ENCODE data around the gene CCDC18.
"Not testable (repeated sequence)": the region's sequence is repeated elsewhere in the genome, so short reads cannot be mapped to it uniquely, and the experiment has no call there.

Gene CCDC18

GRCh38 chr1:93255222-93256079, 74.9 kb downstream of the CCDC18 start:
- TF ChIP-seq, protein P1, sequence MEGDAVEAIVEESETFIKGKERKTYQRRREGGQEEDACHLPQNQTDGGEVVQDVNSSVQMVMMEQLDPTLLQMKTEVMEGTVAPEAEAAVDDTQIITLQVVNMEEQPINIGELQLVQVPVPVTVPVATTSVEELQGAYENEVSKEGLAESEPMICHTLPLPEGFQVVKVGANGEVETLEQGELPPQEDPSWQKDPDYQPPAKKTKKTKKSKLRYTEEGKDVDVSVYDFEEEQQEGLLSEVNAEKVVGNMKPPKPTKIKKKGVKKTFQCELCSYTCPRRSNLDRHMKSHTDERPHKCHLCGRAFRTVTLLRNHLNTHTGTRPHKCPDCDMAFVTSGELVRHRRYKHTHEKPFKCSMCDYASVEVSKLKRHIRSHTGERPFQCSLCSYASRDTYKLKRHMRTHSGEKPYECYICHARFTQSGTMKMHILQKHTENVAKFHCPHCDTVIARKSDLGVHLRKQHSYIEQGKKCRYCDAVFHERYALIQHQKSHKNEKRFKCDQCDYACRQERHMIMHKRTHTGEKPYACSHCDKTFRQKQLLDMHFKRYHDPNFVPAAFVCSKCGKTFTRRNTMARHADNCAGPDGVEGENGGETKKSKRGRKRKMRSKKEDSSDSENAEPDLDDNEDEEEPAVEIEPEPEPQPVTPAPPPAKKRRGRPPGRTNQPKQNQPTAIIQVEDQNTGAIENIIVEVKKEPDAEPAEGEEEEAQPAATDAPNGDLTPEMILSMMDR (IDR thresholded peaks at IDR 0.05; ENCODE audit: borderline replicate concordance, insufficient read depth, low read depth, low read length): no peak
- no peak overlapping the region for H3K4me3 ChIP-seq (ENCODE audit: low read depth, low read length)

DNA sequence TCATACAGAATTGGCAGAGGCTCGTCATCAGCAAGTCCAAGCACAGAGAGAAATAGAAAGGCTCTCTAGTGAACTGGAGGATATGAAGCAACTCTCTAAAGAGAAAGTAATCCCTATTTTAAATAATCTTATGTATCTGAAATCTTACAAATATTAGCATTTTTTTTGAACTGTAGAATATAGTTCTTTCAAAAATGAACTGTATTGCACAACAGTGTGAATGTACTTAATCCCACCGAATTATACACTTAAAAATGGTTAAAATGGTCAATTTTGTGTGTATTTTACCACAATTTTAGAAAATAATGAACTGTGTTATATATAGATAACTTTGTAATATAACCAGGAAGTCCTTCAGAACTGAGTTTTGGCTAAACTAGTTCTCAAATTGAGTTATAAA, 75.9 kb downstream of the CCDC18 start:
- TF ChIP-seq, protein P1 (IDR thresholded peaks at IDR 0.05; ENCODE audit: borderline replicate concordance, insufficient read depth, low read depth, low read length): no peak
- H3K4me3 ChIP-seq (ENCODE audit: low read depth, low read length): no peak overlapping the region

- no peak overlapping the region for H3K4me3 ChIP-seq (ENCODE audit: low read depth, low read length)
- TF ChIP-seq, protein P1 (IDR thresholded peaks at IDR 0.05; ENCODE audit: borderline replicate concordance, insufficient read depth, low read depth, low read length): no peak
These were observed 77.4 kb downstream of the CCDC18 start for GRCh38 chr1:93257889-93258288.

DNA sequence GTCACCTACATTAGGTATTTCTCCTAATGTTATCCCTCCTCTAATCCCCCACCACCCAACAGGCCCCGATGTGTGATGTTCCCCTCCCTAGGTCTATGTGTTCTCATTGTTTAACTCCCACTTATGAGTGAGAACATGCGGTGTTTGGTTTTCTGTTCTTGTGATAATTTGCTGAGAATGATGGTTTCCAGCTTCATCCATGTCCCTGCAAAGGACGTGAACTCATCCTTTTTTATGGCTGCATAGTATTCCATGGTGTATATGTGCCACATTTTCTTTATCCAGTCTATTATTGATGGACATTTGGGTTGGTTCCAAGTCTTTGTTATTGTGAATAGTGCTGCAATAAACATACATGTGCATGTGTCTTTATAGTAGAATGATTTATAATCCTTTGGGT, 80.2 kb downstream of the CCDC18 start:
- H3K4me3 ChIP-seq (ENCODE audit: low read depth, low read length): not testable (repeated sequence)

DNA sequence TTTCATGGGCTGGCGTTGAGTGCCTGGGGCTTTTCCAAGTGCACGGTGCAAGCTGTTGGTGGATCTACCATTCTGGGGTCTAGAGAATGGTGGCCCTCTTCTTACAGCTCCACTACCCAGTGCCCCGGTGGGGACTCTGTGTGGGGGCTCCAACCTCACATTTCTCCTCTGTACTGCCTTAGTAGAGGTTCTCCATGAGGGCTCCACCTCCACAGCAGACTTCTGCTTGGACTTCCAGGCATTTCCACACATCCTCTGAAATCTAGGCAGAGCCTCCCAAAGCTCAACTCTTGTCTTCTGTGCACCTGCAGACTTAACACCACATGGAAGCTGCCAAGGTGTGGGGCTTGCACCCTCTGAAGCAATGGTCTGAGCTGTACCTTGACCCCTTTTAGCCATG, 82.1 kb downstream of the CCDC18 start:
- TF ChIP-seq, protein P1 (IDR thresholded peaks at IDR 0.05; ENCODE audit: borderline replicate concordance, insufficient read depth, low read depth, low read length): no peak
- no peak overlapping the region for H3K4me3 ChIP-seq (ENCODE audit: low read depth, low read length)

DNA sequence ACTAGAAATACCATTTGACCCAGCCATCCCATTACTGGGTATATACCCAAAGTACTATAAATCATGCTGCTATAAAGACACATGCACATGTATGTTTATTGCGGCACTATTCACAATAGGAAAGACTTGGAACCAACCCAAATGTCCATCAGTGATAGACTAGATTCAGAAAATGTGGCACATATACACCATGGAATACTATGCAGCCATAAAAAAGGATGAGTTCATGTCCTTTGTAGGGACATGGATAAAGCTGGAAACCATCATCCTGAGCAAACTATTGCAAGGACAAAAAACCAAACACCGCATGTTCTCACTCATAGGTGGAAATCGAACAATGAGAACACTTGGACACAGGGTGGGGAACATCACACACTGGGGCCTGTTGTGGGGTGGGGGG, 88.4 kb downstream of the CCDC18 start:
- not testable (repeated sequence) for H3K4me3 ChIP-seq (ENCODE audit: low read depth, low read length)

DNA sequence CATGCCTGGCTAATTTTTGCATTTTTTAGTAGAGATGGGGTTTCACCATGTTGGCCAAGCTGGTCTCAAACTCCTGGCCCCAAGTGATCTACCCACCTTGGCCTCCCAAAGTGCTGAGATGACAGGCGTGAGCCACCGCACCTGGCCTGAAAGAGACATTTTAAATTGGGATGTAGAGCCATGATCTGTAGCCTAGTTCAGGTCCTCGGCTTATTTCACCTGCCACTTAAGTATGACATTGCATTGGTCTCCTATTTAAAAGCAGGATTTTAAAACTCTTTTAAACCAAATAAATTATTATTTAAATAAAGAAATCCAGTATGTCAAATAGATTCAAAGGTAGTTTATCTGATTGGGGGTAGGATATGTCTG, 94.7 kb downstream of the CCDC18 start:
- not testable (repeated sequence) for H3K4me3 ChIP-seq (ENCODE audit: low read depth, low read length)

DNA sequence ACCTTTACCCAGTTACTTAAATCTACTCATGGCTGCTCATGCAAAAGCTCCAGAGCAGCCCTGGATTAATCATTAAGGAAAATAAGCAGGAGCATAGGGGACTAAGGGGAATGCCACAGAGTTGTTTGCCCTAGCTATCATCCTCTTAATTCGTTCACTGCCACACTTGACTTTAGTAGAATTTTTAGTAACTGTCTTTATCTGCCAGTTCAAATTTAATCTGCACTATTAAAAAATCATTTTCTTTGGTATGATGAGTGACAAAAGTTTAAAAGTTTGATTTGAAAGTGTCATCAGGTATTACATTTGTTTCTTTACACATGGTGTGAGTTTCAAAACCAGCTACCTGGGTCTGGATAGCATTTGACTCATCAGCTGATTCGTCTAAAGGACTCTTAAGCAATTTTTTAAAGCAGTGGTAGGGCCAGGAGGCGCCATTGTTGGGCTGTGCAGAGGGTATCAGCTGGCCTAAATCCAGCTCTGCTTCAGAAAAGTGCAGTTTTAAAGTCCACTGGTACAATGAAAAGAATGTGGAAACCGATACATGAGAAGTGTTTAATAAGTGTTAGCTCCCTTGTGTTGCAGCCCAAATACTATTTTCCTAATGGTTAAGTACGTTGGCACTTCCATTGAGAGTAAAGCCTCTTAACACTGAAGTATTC, 95.2 kb downstream of the CCDC18 start:
- H3K4me3 ChIP-seq (ENCODE audit: low read depth, low read length): no peak overlapping the region
- TF ChIP-seq, protein P1 (IDR thresholded peaks at IDR 0.05; ENCODE audit: borderline replicate concordance, insufficient read depth, low read depth, low read length): no peak

DNA sequence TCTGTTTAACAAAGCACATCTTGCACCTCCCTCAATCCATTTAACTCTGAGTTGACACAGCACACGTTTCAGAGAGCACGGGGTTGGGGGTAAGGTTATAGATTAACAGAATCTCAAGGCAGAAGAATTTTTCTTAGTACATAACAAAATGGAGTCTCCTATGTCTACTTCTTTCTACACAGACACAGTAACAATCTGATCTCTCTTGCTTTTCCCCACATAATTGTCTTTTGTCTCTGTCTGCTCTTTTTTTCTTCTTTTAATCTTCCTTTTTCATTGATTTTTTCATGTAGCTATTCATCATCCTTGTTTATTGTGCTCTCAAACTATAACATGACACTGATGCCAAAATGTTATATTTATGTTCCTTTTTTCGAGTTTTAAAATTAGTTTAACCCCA, 97.0 kb downstream of the CCDC18 start:
- not testable (repeated sequence) for H3K4me3 ChIP-seq (ENCODE audit: low read depth, low read length)

Measured in GM12875 (cell line).